ENCODE results near the gene EEF1A2. TPM values are rescaled to one million over a fixed set of nuclear protein-coding genes. Genes with fewer than 3 reads are reported as not detected.

EEF1A2 gene
- 0.76 TPM for total RNA-seq

GRCh38 chr20:63498960-63499337 lies at the start of gene EEF1A2:
TSS of gene EEF1A2 (minus strand) at chr20:63499083. CDS start at chr20:63497763, 1,320 bp downstream.
- ATAC-seq = no peak

- ATAC-seq = no peak
Measured at GRCh38 chr20:63548542-63548941, 49.7 kb upstream of the EEF1A2 start.

GRCh38 chr20:63547725-63548480 lies 49.0 kb upstream of the EEF1A2 start, which contains the start of gene SRMS:
TSS of gene SRMS (minus strand) at chr20:63547749. CDS start at chr20:63547463, 286 bp downstream.
- ATAC-seq = no peak

GRCh38 chr20:63546956-63547724 lies 48.3 kb upstream of the EEF1A2 start:
- ATAC-seq = no peak

GRCh38 chr20:63546256-63546955 lies 47.5 kb upstream of the EEF1A2 start:
- no peak for ATAC-seq

GRCh38 chr20:63545814-63546213 lies 46.9 kb upstream of the EEF1A2 start:
- no peak for ATAC-seq

- peak; percentile 63 for ATAC-seq
Measured at GRCh38 chr20:63544958-63545516, 46.2 kb upstream of the EEF1A2 start.

GRCh38 chr20:63544241-63544957 lies 45.5 kb upstream of the EEF1A2 start:
- no peak for ATAC-seq

GRCh38 chr20:63543733-63544132 lies 44.9 kb upstream of the EEF1A2 start:
- ATAC-seq = no peak

GRCh38 chr20:63543131-63543530 lies 44.2 kb upstream of the EEF1A2 start:
- ATAC-seq = no peak

GRCh38 chr20:63542696-63543095 lies 43.8 kb upstream of the EEF1A2 start:
- ATAC-seq = peak; percentile 4

- peak; percentile 3 for ATAC-seq
Measured at GRCh38 chr20:63542031-63542559, 43.2 kb upstream of the EEF1A2 start.

- no peak for ATAC-seq
Measured at GRCh38 chr20:63541371-63541770, 42.5 kb upstream of the EEF1A2 start.

- no peak for ATAC-seq
Measured at GRCh38 chr20:63540417-63541186, 41.7 kb upstream of the EEF1A2 start.

GRCh38 chr20:63539441-63540370 lies 40.8 kb upstream of the EEF1A2 start:
- no peak for ATAC-seq

GRCh38 chr20:63539092-63539430 lies 40.2 kb upstream of the EEF1A2 start:
- ATAC-seq = no peak

- peak; percentile 34 for ATAC-seq
Measured at GRCh38 chr20:63538204-63539091, 39.6 kb upstream of the EEF1A2 start.

GRCh38 chr20:63537525-63538203 lies 38.8 kb upstream of the EEF1A2 start:
- peak; percentile 73 for ATAC-seq
